HL-60/S4 (cell line): ENCODE results near the gene SUPT5H.

Experiments
- in situ Hi-C: fragments of 300-500 bp; cut with MboI; formaldehyde crosslinking; loops from 2 replicates; pipeline ENCODE4 v1.14.3; 2022; ENCODE audit warnings: low sequenced_read_pairs

The SUPT5H gene

GRCh38 chr19:39408392-39409207 is 36.8 kb upstream of the SUPT5H start:
- in situ Hi-C loops, result no loop called here

DNA sequence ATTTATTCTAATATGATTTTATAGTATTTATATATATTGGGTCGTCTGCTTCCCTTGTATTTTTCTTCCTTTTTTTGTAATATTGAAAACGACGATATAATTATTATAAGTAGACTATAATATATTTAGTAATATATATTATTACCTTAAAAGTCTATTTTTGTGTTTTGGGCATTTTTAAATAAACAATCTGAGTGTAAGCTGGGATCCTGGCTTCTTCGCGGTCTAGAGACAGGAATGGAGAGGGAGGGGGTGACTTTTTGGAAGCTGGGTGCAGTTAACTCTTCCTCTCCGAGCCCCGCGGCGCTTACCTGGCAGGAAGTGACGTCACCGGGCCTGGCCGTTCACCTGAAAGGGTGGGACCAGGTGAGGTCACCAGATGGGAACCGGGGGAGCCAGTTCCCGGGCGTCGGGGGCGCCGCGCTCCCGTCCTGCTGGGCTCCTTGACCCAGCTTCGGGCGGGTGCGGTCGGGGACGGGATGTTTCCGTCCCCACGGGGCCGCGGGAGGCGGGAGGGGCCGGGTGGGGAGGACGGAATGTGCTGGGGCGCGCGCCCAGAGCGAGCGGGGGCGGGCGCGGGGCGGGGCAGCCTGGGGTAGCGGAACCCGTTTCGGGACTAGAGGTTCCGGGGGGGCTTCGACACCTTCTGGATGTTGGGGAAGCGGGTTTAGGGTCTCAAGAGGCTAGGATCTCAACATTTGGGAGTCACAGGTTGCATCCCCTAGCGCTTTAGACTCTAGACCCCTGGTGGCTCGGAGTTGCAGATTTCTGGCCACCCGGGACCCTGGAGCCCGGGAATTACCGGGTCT is 36.0 kb upstream of the SUPT5H start:
- in situ Hi-C loops, result no loop called here

DNA sequence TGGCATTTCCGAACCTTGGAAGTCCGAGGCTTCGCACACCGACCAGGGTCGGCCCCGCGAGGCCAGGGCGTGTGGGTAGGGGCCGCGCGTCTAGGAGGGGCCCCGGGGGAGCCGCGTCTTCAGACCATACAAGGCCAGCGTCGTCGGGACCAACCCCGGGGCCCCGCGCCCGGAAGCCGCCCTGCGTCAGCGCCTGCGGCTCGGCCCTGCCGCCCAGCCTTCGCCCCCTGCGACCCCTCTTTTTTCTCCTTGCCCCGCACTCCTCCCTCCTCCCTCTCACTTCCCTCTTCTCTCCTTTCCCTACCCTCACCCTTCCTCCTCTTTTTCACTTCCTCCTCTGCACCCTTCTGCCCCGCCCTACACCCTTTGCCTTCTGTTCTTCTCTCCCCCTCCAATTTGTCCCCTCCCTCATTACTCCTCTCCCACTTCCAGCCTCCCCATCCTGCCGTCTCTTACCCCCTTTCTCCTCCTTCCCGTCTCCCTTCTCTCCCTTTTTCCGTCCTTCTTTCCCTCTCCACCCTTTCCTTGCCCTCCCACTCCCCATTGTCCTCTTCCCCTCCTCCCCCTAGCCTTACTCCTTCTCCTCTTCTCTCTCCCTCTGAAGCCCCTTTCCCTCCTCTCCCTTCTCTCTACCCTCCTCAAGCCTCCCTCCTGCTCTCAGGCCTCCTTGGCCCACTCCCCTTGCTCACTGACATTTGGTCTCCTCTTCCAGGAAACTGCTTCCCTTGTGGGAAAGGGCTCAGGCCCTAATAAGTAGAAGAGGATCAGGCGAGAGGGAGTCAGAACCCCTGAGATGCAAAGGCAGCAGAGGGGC is 35.2 kb upstream of the SUPT5H start:
- in situ Hi-C loops, result no loop called here

DNA sequence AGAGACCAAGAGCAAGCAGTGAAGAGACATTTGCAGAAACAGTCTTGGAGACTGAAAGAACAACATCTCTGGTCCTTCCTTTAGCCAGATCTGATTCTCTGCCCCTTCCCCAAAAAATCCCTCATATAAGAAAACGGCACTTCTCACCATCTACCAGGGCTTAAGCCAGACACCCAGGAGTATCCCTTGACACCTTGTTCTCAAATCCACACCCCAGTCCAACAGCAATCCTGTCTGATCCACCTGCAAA is 34.6 kb upstream of the SUPT5H start:
- in situ Hi-C loops, result no loop called here

GRCh38 chr19:39411081-39411831 is 34.1 kb upstream of the SUPT5H start:
- in situ Hi-C loops, result no loop called here

GRCh38 chr19:39411832-39412099 is 33.6 kb upstream of the SUPT5H start:
- in situ Hi-C loops, result no loop called here

DNA sequence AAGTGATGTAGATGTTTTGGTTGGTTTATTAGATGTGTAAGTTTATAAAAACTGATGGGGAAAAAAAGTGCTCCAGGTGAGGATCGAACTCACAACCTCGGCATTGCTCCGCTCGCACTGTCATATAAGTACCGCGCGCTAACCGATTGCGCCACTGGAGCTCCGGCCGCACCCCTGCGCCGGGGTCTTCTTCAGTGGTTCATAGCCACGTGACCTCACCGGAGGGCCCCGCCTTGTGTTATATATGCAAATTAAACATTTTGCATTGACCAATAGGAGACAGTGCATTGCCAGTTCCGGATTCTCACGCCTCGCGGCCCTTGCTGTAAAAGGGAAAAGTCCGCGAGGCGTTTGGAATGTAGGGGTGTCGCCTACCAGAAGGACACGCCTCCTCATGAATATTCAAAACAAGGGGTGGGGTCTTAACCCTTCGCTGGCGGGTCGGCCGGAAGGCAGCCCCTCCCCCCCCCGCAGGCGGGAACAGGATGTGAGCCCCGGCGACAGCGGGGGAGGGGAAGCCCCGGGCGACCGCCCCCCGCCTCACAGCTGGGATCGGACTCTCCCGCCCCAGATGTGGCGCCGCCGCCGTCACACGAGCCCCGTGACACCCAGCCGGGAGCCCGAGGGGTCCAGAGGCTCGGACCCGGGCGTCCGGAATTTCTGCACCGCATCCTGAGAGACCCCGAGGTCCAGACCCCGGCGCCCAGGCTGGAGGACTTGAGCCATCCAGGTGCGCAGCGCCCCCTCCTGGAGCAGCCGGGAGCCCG is 33.1 kb upstream of the SUPT5H start, which contains the start of gene PLEKHG2:
TSS of gene PLEKHG2 (plus strand) at position 570 of the 767 bp plus-strand sequence. CDS start 1,418 bp downstream, outside the sequence.
- in situ Hi-C loops, result no loop called here

DNA sequence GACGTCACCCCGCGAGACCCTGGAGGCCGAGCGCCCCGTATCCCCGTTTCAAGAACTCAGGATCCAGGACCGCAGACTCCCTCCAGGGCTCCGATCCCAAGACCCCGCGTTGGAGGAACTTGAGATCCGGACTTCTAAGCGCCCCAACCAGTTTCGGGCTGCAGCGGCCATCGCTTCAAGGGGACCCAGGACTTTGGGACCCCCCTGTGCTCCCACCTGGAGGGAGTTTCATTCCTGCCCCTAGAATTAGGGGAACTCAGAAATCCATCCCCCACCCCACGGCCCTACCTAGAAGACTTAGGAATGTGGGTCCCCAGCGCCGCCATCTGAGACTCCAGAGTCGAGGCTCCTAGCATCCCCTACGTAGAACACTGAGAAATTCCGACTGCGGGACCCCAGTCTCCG is 32.5 kb upstream of the SUPT5H start:
- in situ Hi-C loops, result no loop called here

DNA sequence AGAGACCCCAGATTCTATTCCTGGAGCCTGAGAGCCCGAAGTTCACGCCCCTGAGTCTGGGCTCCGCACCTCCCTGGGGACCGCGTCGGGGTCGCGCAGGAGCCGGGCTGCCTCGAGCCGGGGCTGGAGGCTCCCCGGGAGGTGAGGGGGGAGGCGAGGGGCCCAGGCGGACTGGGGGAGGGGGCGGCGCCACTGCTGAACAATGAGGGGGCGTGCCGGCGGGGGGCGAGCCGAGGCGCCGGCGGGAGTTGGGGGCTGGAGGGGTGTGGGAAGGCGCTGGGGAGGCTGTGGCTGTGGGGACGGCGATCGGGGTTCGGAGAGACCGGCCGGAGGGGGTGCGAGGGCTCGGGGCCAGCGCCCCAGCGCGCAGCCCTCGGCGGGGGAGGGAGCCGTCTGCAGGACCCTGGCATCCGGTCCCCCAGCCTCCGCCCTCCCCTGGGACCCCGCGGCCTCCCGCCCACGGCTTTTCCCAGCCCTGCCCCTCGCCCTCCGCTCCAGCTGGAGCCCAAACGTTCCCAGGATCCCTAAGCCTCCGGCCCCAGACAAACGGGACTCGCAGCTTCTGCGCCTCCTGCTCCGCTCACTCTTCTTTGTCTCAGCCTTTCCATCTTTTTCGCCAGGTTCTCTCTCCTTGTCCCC is 32.0 kb upstream of the SUPT5H start:
- in situ Hi-C loops, result no loop called here

DNA sequence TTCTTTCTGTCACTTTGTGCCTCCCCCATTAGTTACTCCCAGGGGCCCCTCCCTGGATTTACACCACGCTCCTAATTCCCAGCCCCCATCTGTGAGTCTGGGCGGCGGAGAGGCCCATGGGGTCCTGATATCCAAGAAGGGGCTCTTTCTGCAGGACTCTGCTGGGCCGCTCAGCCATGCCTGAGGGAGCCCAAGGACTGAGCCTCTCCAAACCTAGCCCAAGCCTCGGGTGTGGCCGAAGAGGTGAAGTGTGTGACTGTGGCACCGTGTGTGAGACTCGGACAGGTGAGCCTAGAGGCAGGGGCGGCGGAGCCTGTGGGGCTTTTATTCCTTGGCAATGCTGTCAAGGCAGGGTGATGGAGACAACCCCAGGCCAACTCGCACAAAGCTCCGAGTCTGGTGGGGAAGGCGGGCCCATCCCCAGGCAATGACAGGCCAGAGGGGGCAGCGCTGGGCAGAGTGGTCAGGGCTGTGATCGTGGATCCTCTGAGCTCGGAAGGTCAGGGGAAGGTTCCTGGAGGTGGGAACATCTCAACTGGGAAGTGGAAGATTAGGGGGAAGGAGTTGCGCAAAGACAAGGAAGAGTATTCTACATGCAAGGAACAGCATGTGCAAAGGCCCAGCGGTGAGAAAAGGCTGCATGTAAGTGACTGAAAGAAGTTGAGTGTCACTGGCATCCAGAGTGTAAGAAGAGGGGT is 31.3 kb upstream of the SUPT5H start:
- in situ Hi-C loops, result no loop called here

DNA sequence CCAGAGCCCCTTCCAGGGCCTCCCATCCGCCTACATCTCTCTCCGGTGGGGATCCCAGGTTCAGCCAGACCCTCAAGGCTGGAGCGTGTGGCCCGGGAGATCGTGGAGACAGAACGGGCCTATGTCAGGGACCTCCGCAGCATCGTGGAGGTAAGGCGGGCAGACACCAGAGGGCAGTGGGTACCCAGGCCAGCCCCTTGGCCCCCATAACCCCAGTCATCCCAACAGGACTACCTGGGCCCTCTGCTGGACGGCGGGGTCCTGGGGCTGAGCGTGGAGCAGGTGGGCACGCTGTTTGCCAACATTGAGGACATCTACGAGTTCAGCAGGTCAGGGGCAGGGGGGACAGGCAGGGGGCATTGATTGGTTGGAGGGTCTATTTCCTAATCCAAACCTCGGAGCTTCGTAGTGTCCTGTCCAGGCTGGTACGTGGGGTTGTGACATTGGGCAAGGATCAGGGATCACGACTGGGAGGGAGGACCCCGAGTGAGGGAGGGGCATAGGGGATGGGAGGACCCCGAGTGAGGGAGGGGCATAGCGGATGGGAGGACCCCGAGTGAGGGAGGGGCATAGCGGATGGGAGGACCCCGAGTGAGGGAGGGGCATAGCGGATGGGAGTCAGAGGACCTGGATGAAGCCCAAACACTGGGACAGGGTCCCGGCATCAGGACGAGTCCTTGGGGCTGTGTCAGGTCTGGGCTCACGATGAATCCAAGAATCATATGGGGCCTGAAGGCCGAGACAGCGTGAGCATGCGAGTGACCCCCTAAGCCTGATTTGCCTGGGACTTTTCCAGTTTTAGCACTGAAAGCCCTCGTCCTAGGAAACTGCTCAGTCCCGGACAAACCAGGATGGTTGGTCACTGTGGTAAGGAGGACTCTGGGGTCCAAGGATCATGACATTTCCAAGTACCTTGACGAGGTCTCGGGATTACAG is 30.0 kb upstream of the SUPT5H start:
- in situ Hi-C loops, result no loop called here

GRCh38 chr19:39416152-39417120 is 28.9 kb upstream of the SUPT5H start:
- in situ Hi-C loops, result no loop called here

DNA sequence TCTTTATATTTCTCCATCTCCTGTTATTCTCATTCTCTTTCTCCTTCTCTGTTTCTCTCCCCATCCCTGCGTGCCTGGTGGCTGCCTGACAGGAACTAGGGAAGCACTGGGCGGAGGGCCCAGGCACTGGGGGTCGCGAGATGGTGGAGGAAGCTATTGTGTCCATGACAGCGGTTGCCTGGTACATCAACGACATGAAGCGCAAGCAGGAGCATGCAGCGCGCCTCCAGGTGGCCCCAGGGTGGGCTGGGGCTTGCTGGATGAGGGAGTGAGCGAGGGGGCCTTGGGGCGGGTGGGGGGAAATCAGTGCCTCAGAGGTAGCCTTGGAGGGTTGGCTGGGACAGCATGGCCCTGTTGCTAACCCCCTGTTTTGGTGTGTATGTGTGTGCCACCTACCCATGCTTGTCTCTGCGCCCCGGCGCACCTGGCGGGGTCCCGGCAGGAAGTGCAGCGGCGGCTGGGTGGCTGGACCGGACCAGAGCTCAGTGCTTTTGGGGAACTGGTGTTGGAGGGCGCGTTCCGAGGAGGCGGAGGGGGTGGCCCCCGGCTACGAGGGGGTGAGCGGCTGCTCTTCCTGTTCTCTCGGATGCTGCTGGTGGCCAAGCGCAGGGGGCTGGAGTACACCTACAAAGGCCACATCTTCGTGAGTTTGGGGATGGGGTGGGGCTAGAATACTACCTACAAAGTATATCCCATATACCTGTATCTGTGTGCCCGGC is 27.8 kb upstream of the SUPT5H start:
- in situ Hi-C loops, result no loop called here

DNA sequence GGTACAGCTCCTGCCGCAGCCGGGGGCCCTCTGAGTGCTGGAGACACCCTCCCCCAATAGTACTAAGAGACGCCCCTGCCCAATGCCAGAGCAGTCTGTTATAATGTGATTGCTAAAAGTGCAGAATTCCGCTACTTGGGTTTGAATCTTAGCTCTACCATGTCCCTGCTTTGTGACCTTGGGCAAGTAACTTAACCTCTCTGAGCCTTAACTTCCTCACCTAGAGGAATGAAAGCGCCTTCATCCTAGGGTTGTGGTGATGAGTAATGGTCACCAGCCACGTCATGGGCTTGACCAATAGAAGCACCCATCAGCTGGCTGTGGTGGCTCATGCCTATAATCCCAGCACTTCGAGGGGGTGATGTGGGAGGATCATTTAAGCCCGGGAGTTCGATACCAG is 26.4 kb upstream of the SUPT5H start:
- in situ Hi-C loops, result no loop called here

GRCh38 chr19:39420769-39421168 is 24.6 kb upstream of the SUPT5H start:
- in situ Hi-C loops, result no loop called here

DNA sequence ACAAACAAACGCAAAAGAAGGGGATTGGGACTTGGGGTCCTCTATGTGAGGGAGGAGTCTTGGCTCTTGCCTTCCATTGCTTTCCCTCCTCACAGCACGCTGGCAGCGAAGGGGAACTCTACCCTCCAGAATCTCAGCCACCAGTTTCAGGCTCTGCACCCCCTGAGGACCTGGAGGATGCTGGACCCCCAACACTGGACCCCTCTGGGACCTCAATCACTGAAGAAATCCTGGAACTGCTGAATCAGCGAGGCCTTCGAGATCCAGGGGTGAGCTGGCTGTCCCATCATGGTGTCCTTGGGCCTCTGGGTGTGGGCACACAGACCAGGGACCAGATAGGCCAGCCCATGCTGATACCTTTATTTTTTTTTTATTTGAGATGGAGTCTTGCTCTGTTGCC is 23.4 kb upstream of the SUPT5H start:
- in situ Hi-C loops, result no loop called here
